ENCODE results near the gene RAB30.

GRCh38 chr11:83051760-83052671, 19.7 kb downstream of the RAB30 start:
- TF ChIP-seq CTCF (conservative IDR thresholded peaks at IDR 0.05): no peak
- TF ChIP-seq ZFX (IDR thresholded peaks at IDR 0.05): no peak

All from C4-2B (cell line).